Breast epithelium (tissue), 3 donors: ENCODE results near the gene ANKRD2.

Experiments
- CTCF ChIP-seq, 3 donors: fragments of 450-650 bp; IDR thresholded peaks; one replicate each; pipeline ENCODE4 v1.5.1; 2016 to 2017; ENCODE audit warnings: antibody characterized with exemption in 3 of 3, mild to moderate bottlenecking in 3 of 3, moderate library complexity in 3 of 3
- POLR2A ChIP-seq: fragments of 450-650 bp; IDR thresholded peaks from one replicate; pipeline ENCODE4 v1.6.1; 2016; ENCODE audit warnings: antibody characterized with exemption, mild to moderate bottlenecking, moderate library complexity
- POLR2AphosphoS5 ChIP-seq, 3 donors: sonication (generic); formaldehyde crosslinking; IDR thresholded peaks; one replicate each; pipeline ENCODE4 v1.6.1; 2017; ENCODE audit warnings: antibody characterized with exemption in 3 of 3

- no peak for TF ChIP-seq CTCF (IDR thresholded peaks at IDR 0.05)
- TF ChIP-seq POLR2AphosphoS5 (IDR thresholded peaks at IDR 0.05): no peak
- no peak for TF ChIP-seq POLR2A
These were observed 55.6 kb downstream of the ANKRD2 start for GRCh38 chr10:97628228-97628627.
